Astrocyte (in vitro differentiated cells and primary cell): ENCODE data around the gene ZBTB17. TPM values are rescaled to one million over a fixed set of nuclear protein-coding genes. Genes with fewer than 3 reads are reported as not detected.
A peak's percentile ranks its signal among the peaks of the same experiment; 100 is the strongest.

Experiments used
- DNase-seq: peaks from one replicate; pipeline ENCODE4 v3.0.0-alpha.2; 2010; ENCODE audit warnings: low read depth
- FAIRE-seq: peaks from 2 replicates; lab custom pipeline; 2011; peaks lifted over from hg19 to GRCh38; lab: Jason Lieb, UNC
- H2AFZ ChIP-seq: 2 replicates; pipeline ENCODE4 v1.6.0; 2012; ENCODE audit warnings: low read depth, low read length, inconsistent platforms
- H3K27ac ChIP-seq: 2 replicates; pipeline ENCODE4 v1.5.1; 2011; ENCODE audit warnings: low read depth, low read length, inconsistent platforms
- H3K27me3 ChIP-seq: 2 replicates; pipeline ENCODE4 v1.6.0; 2011; ENCODE audit warnings: low read length, inconsistent platforms; ENCODE audit not compliant: insufficient read depth
- H3K36me3 ChIP-seq: 2 replicates; pipeline ENCODE4 v1.5.1; 2011; ENCODE audit warnings: low read length, inconsistent platforms; ENCODE audit not compliant: insufficient read depth
- H3K4me1 ChIP-seq: 2 replicates; pipeline ENCODE4 v1.5.1; 2011; ENCODE audit warnings: low read length, inconsistent platforms; ENCODE audit not compliant: insufficient read depth
- H3K4me2 ChIP-seq: 2 replicates; pipeline ENCODE4 v1.6.0; 2012; ENCODE audit warnings: low read length, inconsistent platforms
- H3K4me3 ChIP-seq: 2 replicates; pipeline ENCODE4 v1.5.1; 2011; ENCODE audit warnings: low read depth, mild to moderate bottlenecking, low read length, inconsistent platforms; ENCODE audit not compliant: insufficient read depth
- H3K79me2 ChIP-seq: 2 replicates; pipeline ENCODE4 v1.6.0; 2012; ENCODE audit warnings: mild to moderate bottlenecking, low read length, inconsistent platforms; ENCODE audit not compliant: insufficient read depth
- H3K9ac ChIP-seq: 2 replicates; pipeline ENCODE4 v1.6.0; 2012; ENCODE audit warnings: mild to moderate bottlenecking, low read length, inconsistent platforms
- H3K9me3 ChIP-seq: 2 replicates; pipeline ENCODE4 v1.5.1; 2012; ENCODE audit warnings: low read depth, mild to moderate bottlenecking, low read length, inconsistent platforms; ENCODE audit not compliant: insufficient read depth
- H4K20me1 ChIP-seq: 2 replicates; pipeline ENCODE4 v1.6.0; 2012; ENCODE audit warnings: low read length, inconsistent platforms; ENCODE audit not compliant: insufficient read depth
- H3K27ac Mint-ChIP-seq: one replicate; pipeline ENCODE4 v1.8.0; 2021; ENCODE audit warnings: mild to moderate bottlenecking, mixed read lengths; ENCODE audit not compliant: unreplicated experiment
- H3K27me3 Mint-ChIP-seq: one replicate; pipeline ENCODE4 v1.8.0; 2021; ENCODE audit warnings: low read depth, mixed read lengths; ENCODE audit not compliant: unreplicated experiment
- H3K36me3 Mint-ChIP-seq: one replicate; pipeline ENCODE4 v1.8.0; 2021; ENCODE audit warnings: low read depth, mixed read lengths; ENCODE audit not compliant: unreplicated experiment
- H3K4me1 Mint-ChIP-seq: one replicate; pipeline ENCODE4 v1.8.0; 2021; ENCODE audit warnings: low read depth, mixed read lengths; ENCODE audit not compliant: unreplicated experiment
- H3K4me3 Mint-ChIP-seq: one replicate; pipeline ENCODE4 v1.8.0; 2021; ENCODE audit warnings: mild to moderate bottlenecking, moderate library complexity, mixed read lengths; ENCODE audit not compliant: unreplicated experiment
- H3K9me3 Mint-ChIP-seq: one replicate; pipeline ENCODE4 v1.8.0; 2021; ENCODE audit warnings: mild to moderate bottlenecking, mixed read lengths; ENCODE audit not compliant: unreplicated experiment
- EZH2 ChIP-seq: IDR thresholded peaks from 2 replicates; pipeline ENCODE4 v1.6.1; 2012; ENCODE audit warnings: mild to moderate bottlenecking, low read length, inconsistent platforms; ENCODE audit not compliant: insufficient read depth
- total RNA-seq: library from RNA; stranded (reverse); gene quantifications from 2 replicates; pipeline ENCODE4 v1.2.1, GENCODE V29; 2021
- TF ChIP-seq, protein P1 (sequence below): IDR thresholded peaks from 2 replicates; pipeline ENCODE4 v1.5.1; 2011; ENCODE audit warnings: low read depth, mild to moderate bottlenecking, inconsistent platforms, low read length, moderate library complexity; ENCODE audit not compliant: insufficient read depth

ZBTB17 gene
- total RNA-seq, 1 donor from 2014 or later: 28.1 TPM

DNA sequence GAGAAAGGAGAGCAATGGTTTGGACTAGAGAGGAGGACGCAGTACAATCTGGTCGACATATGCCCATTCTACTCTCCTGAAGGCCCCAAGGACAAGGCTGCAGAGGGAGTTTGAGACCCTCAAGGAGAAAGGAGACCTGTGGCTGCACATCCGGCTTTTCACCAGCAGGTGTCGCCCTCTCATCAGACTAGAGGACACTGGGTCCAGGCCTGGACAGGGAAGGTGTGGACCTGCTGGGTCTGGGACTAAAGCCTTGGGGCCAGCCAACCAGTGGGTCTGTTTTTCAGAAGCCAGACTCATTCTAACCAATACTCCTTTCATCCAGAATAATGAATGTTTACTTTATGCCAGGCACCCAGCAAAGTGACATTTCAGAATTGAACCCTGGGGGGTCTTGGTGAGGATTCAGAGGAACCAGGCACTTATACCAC lies 33.1 kb upstream of the ZBTB17 start:
- H3K9me3 Mint-ChIP-seq: no peaks in the 10 kb centered on the region

DNA sequence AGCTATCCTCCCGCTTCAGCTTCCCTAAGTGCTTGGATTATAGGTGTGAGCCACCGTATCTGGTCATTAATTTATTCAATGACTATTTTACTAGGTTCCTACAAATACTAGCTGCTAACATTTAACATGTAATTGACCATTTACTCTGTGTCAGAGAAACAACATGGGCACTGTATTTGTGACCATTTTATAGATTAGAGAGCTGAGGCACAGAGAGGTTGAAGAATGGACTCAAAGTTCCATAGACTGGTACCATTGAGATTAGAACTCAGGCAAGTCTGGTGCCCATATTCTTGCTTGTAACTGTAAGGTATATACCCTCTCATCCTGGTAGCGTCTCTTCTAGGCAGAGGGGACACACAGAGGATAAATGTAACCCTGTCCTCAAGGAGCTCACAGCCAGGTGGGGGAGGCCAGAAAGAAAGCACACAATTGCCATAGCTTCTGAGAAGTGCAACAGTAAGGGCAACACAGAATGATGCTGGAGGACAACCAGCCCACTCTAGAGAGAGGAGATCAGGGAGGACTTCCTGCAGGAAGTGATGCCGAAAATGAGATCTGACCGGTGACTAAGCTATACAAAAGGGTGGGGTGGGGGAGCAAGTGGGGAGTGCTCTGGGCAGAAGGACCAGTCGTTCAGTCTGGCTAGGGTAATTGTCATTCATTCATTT lies 31.9 kb upstream of the ZBTB17 start:
- Mint-ChIP-seq H3K27me3 (peaks cover 16% of the 10 kb centered on the region), H3K27ac (no peak overlapping the region), H3K9me3 (no peaks in the 10 kb centered on the region), H3K36me3 (no peaks in the 10 kb centered on the region), H3K4me3 (no peak overlapping the region), H3K4me1 (peaks cover 6% of the 10 kb centered on the region)
- H3K9me3 ChIP-seq: no peaks in the 10 kb centered on the region
- DNase-seq: no peak
- no peaks in the 10 kb centered on the region for H3K79me2 ChIP-seq
- H3K4me2 ChIP-seq: no peak overlapping the region
- TF ChIP-seq, protein P1, sequence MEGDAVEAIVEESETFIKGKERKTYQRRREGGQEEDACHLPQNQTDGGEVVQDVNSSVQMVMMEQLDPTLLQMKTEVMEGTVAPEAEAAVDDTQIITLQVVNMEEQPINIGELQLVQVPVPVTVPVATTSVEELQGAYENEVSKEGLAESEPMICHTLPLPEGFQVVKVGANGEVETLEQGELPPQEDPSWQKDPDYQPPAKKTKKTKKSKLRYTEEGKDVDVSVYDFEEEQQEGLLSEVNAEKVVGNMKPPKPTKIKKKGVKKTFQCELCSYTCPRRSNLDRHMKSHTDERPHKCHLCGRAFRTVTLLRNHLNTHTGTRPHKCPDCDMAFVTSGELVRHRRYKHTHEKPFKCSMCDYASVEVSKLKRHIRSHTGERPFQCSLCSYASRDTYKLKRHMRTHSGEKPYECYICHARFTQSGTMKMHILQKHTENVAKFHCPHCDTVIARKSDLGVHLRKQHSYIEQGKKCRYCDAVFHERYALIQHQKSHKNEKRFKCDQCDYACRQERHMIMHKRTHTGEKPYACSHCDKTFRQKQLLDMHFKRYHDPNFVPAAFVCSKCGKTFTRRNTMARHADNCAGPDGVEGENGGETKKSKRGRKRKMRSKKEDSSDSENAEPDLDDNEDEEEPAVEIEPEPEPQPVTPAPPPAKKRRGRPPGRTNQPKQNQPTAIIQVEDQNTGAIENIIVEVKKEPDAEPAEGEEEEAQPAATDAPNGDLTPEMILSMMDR: no peak
- no peak for TF ChIP-seq EZH2
- no peak overlapping the region for H3K9ac ChIP-seq
- no peak for FAIRE-seq
- H3K27me3 ChIP-seq: no peaks in the 10 kb centered on the region
- no peaks in the 10 kb centered on the region for H4K20me1 ChIP-seq
- no peak overlapping the region for H3K27ac ChIP-seq
- H3K4me1 ChIP-seq: peaks cover 7% of the 10 kb centered on the region
- no peaks in the 10 kb centered on the region for H3K36me3 ChIP-seq
- H2AFZ ChIP-seq: no peak overlapping the region
- no peak overlapping the region for H3K4me3 ChIP-seq

More for the DNA sequence above, 33.1 kb upstream of the ZBTB17 start:
- H3K36me3 Mint-ChIP-seq: no peaks in the 10 kb centered on the region
- Histone ChIP-seq H3K4me1 (peaks cover 18% of the 10 kb centered on the region), H3K27me3 (no peaks in the 10 kb centered on the region), H4K20me1 (no peaks in the 10 kb centered on the region), H3K4me3 (no peak overlapping the region), H3K4me2 (no peak overlapping the region), H3K79me2 (no peaks in the 10 kb centered on the region), H3K9me3 (no peaks in the 10 kb centered on the region), H3K36me3 (no peaks in the 10 kb centered on the region), H3K9ac (no peak overlapping the region), H2AFZ (no peak overlapping the region), H3K27ac (no peak overlapping the region)
- DNase-seq (peak; percentile 30), FAIRE-seq (no peak)
- no peak overlapping the region for H3K4me3 Mint-ChIP-seq
- H3K4me1 Mint-ChIP-seq: peaks cover 10% of the 10 kb centered on the region
- no peak overlapping the region for H3K27ac Mint-ChIP-seq
- TF ChIP-seq, protein P1: peak; percentile 98
- no peak for TF ChIP-seq EZH2
- peaks cover 16% of the 10 kb centered on the region for H3K27me3 Mint-ChIP-seq
